WERI-Rb-1 (cell line): ENCODE measurements around the gene BEND6.

Experiments
- DNase-seq: peaks from one replicate; pipeline ENCODE4 v3.0.0-alpha.2; 2020
- H3K27ac ChIP-seq: fragments of 250-450 bp; sonication (Bioruptor Pico); 2 replicates; pipeline ENCODE4 v1.5.1; 2020; ENCODE audit warnings: mild to moderate bottlenecking, moderate library complexity
- H3K27me3 ChIP-seq: fragments of 250-450 bp; sonication (Bioruptor Pico); 2 replicates; pipeline ENCODE4 v1.5.1; 2021; ENCODE audit warnings: mild to moderate bottlenecking, low read depth, moderate library complexity; ENCODE audit not compliant: insufficient read depth, severe bottlenecking
- H3K36me3 ChIP-seq: fragments of 250-450 bp; sonication (Bioruptor Pico); 2 replicates; pipeline ENCODE4 v1.5.1; 2020; ENCODE audit warnings: mild to moderate bottlenecking, moderate library complexity
- H3K4me3 ChIP-seq: 2 replicates; pipeline ENCODE4 v1.5.1; 2011; ENCODE audit warnings: low read depth, mild to moderate bottlenecking, control low read depth, low read length
- H3K9me3 ChIP-seq: fragments of 250-450 bp; sonication (Bioruptor Pico); 2 replicates; pipeline ENCODE4 v1.5.1; 2021; ENCODE audit warnings: mild to moderate bottlenecking, moderate library complexity; ENCODE audit not compliant: severe bottlenecking
- TF ChIP-seq, protein P1 (sequence below): IDR thresholded peaks from 2 replicates; pipeline ENCODE4 v1.5.1; 2011; ENCODE audit warnings: low read depth, mild to moderate bottlenecking, control low read depth, inconsistent platforms, low read length

Gene BEND6

DNA sequence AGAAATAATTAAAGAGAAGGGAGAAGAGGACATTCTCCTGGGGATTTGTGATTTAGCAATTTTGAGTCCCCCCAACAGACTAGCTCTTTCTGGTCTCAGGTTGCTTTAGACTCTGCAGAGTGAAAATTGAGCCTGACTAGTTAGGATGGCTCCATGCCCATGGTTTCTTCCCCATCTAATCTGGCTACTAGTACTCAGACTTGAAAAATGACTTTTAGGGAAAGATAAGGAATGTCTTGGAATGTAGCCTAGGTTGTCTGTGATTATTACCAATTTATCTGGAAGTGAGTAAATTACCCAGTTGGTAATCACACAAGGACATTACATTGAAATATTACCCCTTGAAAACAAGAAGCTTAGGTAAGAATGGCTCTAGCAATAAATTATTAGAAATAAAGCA lies 4.2 kb downstream of the BEND6 start:
- H3K4me3 ChIP-seq = no peak overlapping the region
- DNase-seq = no peak
- H3K9me3 ChIP-seq = no peaks in the 10 kb centered on the region
- TF ChIP-seq, protein P1, sequence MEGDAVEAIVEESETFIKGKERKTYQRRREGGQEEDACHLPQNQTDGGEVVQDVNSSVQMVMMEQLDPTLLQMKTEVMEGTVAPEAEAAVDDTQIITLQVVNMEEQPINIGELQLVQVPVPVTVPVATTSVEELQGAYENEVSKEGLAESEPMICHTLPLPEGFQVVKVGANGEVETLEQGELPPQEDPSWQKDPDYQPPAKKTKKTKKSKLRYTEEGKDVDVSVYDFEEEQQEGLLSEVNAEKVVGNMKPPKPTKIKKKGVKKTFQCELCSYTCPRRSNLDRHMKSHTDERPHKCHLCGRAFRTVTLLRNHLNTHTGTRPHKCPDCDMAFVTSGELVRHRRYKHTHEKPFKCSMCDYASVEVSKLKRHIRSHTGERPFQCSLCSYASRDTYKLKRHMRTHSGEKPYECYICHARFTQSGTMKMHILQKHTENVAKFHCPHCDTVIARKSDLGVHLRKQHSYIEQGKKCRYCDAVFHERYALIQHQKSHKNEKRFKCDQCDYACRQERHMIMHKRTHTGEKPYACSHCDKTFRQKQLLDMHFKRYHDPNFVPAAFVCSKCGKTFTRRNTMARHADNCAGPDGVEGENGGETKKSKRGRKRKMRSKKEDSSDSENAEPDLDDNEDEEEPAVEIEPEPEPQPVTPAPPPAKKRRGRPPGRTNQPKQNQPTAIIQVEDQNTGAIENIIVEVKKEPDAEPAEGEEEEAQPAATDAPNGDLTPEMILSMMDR = no peak
- H3K27ac ChIP-seq = no peak overlapping the region
- no peaks in the 10 kb centered on the region for H3K36me3 ChIP-seq
- H3K27me3 ChIP-seq = peaks cover 2% of the 10 kb centered on the region

- no peak for DNase-seq
- TF ChIP-seq, protein P1 = no peak
- Histone ChIP-seq H3K36me3 (no peaks in the 10 kb centered on the region), H3K9me3 (no peaks in the 10 kb centered on the region), H3K27me3 (no peaks in the 10 kb centered on the region), H3K27ac (no peak overlapping the region), H3K4me3 (no peak overlapping the region)
Observed at GRCh38 chr6:56959938-56960337, 5.0 kb downstream of the BEND6 start.

GRCh38 chr6:56961151-56961550 lies 6.2 kb downstream of the BEND6 start:
- Histone ChIP-seq H3K9me3 (no peaks in the 10 kb centered on the region), H3K27me3 (no peaks in the 10 kb centered on the region), H3K4me3 (no peak overlapping the region), H3K36me3 (no peaks in the 10 kb centered on the region), H3K27ac (no peak overlapping the region)
- DNase-seq = no peak
- TF ChIP-seq, protein P1 = no peak

DNA sequence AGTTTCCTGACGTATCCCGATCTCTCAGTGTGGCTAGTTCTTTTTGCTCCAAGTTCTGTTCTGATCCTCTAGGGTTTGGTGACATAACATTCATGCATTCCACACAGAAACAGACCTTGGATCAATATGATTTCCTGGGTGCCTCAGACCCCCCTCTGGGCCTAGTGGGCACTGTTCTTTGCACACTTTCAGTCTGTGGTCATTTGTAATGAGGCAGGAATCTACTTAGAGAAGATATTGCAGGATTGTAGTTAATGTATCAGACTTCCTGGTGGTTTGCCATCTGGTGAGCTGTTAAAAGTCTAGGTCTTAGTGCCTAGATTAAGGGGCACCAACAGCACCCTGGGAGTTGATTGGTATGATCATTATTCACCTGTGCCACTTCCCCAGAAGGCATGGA lies 7.5 kb downstream of the BEND6 start:
- Histone ChIP-seq H3K4me3 (no peak overlapping the region), H3K27me3 (no peaks in the 10 kb centered on the region), H3K9me3 (no peaks in the 10 kb centered on the region), H3K27ac (no peak overlapping the region), H3K36me3 (no peaks in the 10 kb centered on the region)
- TF ChIP-seq, protein P1 = no peak
- no peak for DNase-seq

- Histone ChIP-seq H3K9me3 (no peaks in the 10 kb centered on the region), H3K27me3 (no peaks in the 10 kb centered on the region), H3K4me3 (no peak overlapping the region), H3K36me3 (no peaks in the 10 kb centered on the region), H3K27ac (no peak overlapping the region)
- no peak for DNase-seq
- TF ChIP-seq, protein P1 = no peak
Observed at GRCh38 chr6:56963043-56963442, 8.1 kb downstream of the BEND6 start.

DNA sequence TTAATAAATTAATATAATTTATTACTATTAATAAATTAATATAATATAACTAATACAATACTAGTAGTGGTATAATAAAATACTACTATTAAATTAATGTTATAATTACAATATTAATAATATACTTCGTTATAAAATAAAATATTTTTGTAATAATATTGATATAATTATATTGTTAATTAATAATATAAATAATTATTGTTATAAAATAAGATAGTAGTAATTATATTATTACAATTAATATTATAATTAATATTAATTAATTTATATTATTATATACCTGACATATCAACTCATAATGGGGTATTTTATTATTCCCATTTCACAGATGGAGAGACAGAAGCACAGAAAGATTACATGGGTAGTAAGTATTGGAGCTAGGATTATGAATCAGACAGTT lies 8.9 kb downstream of the BEND6 start:
- TF ChIP-seq, protein P1 = no peak
- Histone ChIP-seq H3K9me3 (no peaks in the 10 kb centered on the region), H3K4me3 (no peak overlapping the region), H3K36me3 (no peaks in the 10 kb centered on the region), H3K27ac (no peak overlapping the region), H3K27me3 (no peaks in the 10 kb centered on the region)
- DNase-seq = no peak
